K562 (cell line): ENCODE results near the gene SIRT3. TPM values are rescaled to one million over a fixed set of nuclear protein-coding genes. Genes with fewer than 3 reads are reported as not detected.

Experiments used
- ARID2 ChIP-seq: fragments of 450-650 bp; IDR thresholded peaks from 2 replicates; pipeline ENCODE4 v1.6.1; 2017; ENCODE audit warnings: antibody characterized with exemption, mild to moderate bottlenecking
- CCNT2 ChIP-seq: IDR thresholded peaks from 2 replicates; pipeline ENCODE4 v1.6.1; 2011; ENCODE audit warnings: borderline replicate concordance, low read depth, mild to moderate bottlenecking, moderate library complexity, mixed read lengths, low read length; ENCODE audit not compliant: insufficient read length; ENCODE audit errors: extremely low read depth
- E2F3 ChIP-seq: fragments of 250-450 bp; sonication (Bioruptor Pico); IDR thresholded peaks from 2 replicates; pipeline ENCODE4 v1.4.0; 2020; ENCODE audit warnings: mild to moderate bottlenecking
- ELF2 ChIP-seq: fragments of 250-450 bp; sonication (Bioruptor Pico); IDR thresholded peaks from 2 replicates; pipeline ENCODE4 v1.5.0; 2021; ENCODE audit warnings: mild to moderate bottlenecking
- GMEB1 ChIP-seq: fragments of 250-450 bp; sonication (Bioruptor Pico); IDR thresholded peaks from 2 replicates; pipeline ENCODE4 v1.4.0; 2020; ENCODE audit warnings: mild to moderate bottlenecking
- HMBOX1 ChIP-seq: sonication (generic); IDR thresholded peaks from 2 replicates; pipeline ENCODE4 v1.6.1; 2016
- HNRNPLL ChIP-seq: fragments of 200-400 bp; formaldehyde crosslinking; IDR thresholded peaks from 2 replicates; pipeline ENCODE4 v1.6.1; 2017; ENCODE audit warnings: low read length, low read depth, mild to moderate bottlenecking; ENCODE audit not compliant: poor library complexity, severe bottlenecking
- IRF9 ChIP-seq: fragments of 450-650 bp; IDR thresholded peaks from 2 replicates; pipeline ENCODE4 v1.6.1; 2016; ENCODE audit warnings: missing biosample characterization, missing genetic modification characterization
- KLF6 ChIP-seq: fragments of 250-450 bp; sonication (Bioruptor Pico); IDR thresholded peaks from 2 replicates; pipeline ENCODE4 v1.4.0; 2020; ENCODE audit warnings: mild to moderate bottlenecking, moderate library complexity, borderline replicate concordance
- NBN ChIP-seq: fragments of 450-650 bp; IDR thresholded peaks from 2 replicates; pipeline ENCODE4 v1.6.1; 2016; ENCODE audit warnings: low read depth, mild to moderate bottlenecking
- NFIX ChIP-seq: fragments of 250-450 bp; sonication (Bioruptor Pico); IDR thresholded peaks from 2 replicates; pipeline ENCODE4 v1.4.0; 2020; ENCODE audit warnings: low read depth, mild to moderate bottlenecking, moderate library complexity
- PCBP1 ChIP-seq: fragments of 200-400 bp; formaldehyde crosslinking; IDR thresholded peaks from 2 replicates; pipeline ENCODE4 v1.6.1; 2018; ENCODE audit warnings: mild to moderate bottlenecking, low read depth, low read length; ENCODE audit not compliant: poor library complexity, severe bottlenecking
- RB1 ChIP-seq: fragments of 450-650 bp; IDR thresholded peaks from 2 replicates; pipeline ENCODE4 v1.6.1; 2017; ENCODE audit warnings: low read depth, mild to moderate bottlenecking
- RBM17 ChIP-seq: fragments of 200-400 bp; formaldehyde crosslinking; IDR thresholded peaks from 2 replicates; pipeline ENCODE4 v1.6.1; 2017; ENCODE audit warnings: low read depth, mild to moderate bottlenecking, low read length, borderline replicate concordance
- RBM25 ChIP-seq: fragments of 200-400 bp; formaldehyde crosslinking; IDR thresholded peaks from 2 replicates; pipeline ENCODE4 v1.6.1; 2018; ENCODE audit warnings: low read length, low read depth, moderate library complexity; ENCODE audit not compliant: severe bottlenecking
- SNIP1 ChIP-seq: fragments of 450-650 bp; IDR thresholded peaks from 2 replicates; pipeline ENCODE4 v1.7.1; 2017; ENCODE audit warnings: low read depth, mild to moderate bottlenecking
- SREBF1 ChIP-seq: fragments of 150-350 bp; IDR thresholded peaks from 2 replicates; pipeline ENCODE4 v1.6.1; 2014; ENCODE audit warnings: antibody characterized with exemption, low read depth, low read length, borderline replicate concordance
- TCF7 ChIP-seq: sonication (generic); IDR thresholded peaks from 2 replicates; pipeline ENCODE4 v1.6.1; 2016; ENCODE audit warnings: antibody characterized with exemption, borderline replicate concordance
- ZFPM2 ChIP-seq: fragments of 250-450 bp; sonication (Bioruptor Pico); IDR thresholded peaks from 2 replicates; pipeline ENCODE4 v1.5.1; 2022; ENCODE audit warnings: mild to moderate bottlenecking
- ZNF586 ChIP-seq: fragments of 450-650 bp; formaldehyde crosslinking; conservative IDR thresholded peaks from 2 replicates; pipeline ENCODE4 v1.4.0; 2020; ENCODE audit warnings: mild to moderate bottlenecking, moderate library complexity
- polyA plus RNA-seq, 8 experiments: library from polyadenylated mRNA; depleted of rRNA in 4 of 8; stranded (reverse) in 5 of 8; unstranded in 3 of 8; fragments of >200 nt; fragmentation: Nextera tagmentation in 2 of 8; fragmentation: Illumina TruSeq in 1 of 8; extraction: Ambion mirVana in 2 of 8; extraction: Trizol in 1 of 8; gene quantifications; 2 replicates each; pipeline versions ENCODE4 v1.2.1 to v1.2.3, GENCODE V29; 2011 to 2014; ENCODE audit warnings: inconsistent platforms in 1 of 8, missing spikeins in 1 of 8
- total RNA-seq, 7 experiments: library from RNA; depleted of rRNA in 6 of 7; stranded (reverse); fragments of >200 nt in 6 of 7; fragmentation: Illumina TruSeq in 2 of 7; extraction: Trizol in 2 of 7; gene quantifications; 2 replicates each; pipeline versions ENCODE4 v1.2.1 to v1.2.3, GENCODE V29; 2011 to 2021; ENCODE audit warnings: low replicate concordance in 1 of 7
- TF ChIP-seq, protein P1 (sequence below): IDR thresholded peaks from 3 replicates; pipeline ENCODE4 v1.6.1; 2011; ENCODE audit warnings: borderline replicate concordance, mild to moderate bottlenecking; ENCODE audit not compliant: insufficient read length, insufficient read depth
- TF ChIP-seq, protein P2 (sequence below): fragments of 250-450 bp; sonication (Bioruptor Pico); IDR thresholded peaks from 2 replicates; pipeline ENCODE4 v1.5.0; 2021

SIRT3 gene
- total and polyA plus RNA-seq, 9 of the 15 experiments (the other 6 are each of a cell fraction or from before 2014, with no cell fraction given), result 1.9 to 27.5 (median 14.5) TPM

DNA sequence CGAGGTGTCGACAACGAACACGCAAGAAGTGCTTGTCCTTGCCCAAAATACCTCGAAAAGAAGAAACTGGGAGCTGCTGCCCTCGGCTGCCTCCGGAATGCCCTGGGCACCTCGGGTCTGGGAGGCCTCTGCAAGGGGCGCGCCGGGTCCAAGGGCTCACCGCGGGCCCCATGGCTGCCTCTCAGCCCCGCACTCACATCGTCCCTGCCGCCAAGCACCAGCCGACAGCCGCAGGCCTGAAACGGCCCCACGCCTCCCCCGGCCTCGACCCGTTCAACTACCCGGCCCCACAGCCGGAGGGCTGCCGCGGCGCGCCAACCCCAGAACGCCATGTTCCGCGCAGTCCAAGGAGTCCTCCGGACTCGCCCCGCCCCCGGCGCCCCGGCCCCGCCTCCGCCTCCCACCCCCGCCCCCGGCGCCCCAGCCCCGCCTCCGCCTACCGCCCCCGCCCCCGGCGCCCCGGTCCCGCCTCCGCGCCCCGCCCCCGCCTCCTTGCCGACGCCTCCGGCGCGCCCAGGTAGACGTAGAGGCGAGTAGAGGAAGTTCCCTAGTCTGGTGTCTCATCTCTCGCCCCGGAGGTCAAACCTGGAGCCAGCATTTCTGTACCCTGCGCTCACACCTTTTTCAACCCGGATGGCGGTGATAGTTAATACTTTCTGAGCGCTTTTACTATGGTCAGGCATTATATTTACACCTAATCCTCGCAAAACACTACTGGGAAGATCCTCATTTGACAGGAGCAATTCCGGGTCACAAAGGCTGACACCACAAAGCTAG lies at the start of gene SIRT3 (continued):
- no peak for TF ChIP-seq IRF9 (tag)
- no peak for TF ChIP-seq HNRNPLL
- TF ChIP-seq ARID2, result no peak
- no peak for TF ChIP-seq TCF7
- TF ChIP-seq NFIX (CRISPR knock-in tag), result no peak
- no peak for TF ChIP-seq PCBP1
- TF ChIP-seq NBN, result peak; percentile 90; the same call in 1 of the 2 replicates
- no peak for TF ChIP-seq SNIP1
- peak; percentile 66 for TF ChIP-seq CCNT2
- TF ChIP-seq SREBF1, result no peak
- TF ChIP-seq ZFPM2, result 0 out of 2 replicates have a peak, but pooled peaks have one; percentile 56
- peak; percentile 60; the same call in 1 of the 2 replicates for TF ChIP-seq RB1
- TF ChIP-seq, protein P1, sequence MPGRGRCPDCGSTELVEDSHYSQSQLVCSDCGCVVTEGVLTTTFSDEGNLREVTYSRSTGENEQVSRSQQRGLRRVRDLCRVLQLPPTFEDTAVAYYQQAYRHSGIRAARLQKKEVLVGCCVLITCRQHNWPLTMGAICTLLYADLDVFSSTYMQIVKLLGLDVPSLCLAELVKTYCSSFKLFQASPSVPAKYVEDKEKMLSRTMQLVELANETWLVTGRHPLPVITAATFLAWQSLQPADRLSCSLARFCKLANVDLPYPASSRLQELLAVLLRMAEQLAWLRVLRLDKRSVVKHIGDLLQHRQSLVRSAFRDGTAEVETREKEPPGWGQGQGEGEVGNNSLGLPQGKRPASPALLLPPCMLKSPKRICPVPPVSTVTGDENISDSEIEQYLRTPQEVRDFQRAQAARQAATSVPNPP, result no peak
- TF ChIP-seq HMBOX1, result no peak
- no peak for TF ChIP-seq RBM25
- no peak for TF ChIP-seq RBM17
- no peak for TF ChIP-seq KLF6 (CRISPR knock-in tag)
- TF ChIP-seq GMEB1, result peak; percentile 30; the same call in 1 of the 2 replicates
- no peak for TF ChIP-seq ZNF586 (CRISPR knock-in tag)
- TF ChIP-seq, protein P2, sequence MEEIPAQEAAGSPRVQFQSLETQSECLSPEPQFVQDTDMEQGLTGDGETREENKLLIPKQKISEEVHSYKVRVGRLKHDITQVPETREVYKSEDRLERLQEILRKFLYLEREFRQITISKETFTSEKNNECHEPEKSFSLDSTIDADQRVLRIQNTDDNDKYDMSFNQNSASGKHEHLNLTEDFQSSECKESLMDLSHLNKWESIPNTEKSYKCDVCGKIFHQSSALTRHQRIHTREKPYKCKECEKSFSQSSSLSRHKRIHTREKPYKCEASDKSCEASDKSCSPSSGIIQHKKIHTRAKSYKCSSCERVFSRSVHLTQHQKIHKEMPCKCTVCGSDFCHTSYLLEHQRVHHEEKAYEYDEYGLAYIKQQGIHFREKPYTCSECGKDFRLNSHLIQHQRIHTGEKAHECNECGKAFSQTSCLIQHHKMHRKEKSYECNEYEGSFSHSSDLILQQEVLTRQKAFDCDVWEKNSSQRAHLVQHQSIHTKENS (CRISPR knock-in tag), result no peak
- peak; percentile 45; the same call in 1 of the 2 replicates for TF ChIP-seq ELF2
- peak; percentile 52; the same call in 1 of the 2 replicates for TF ChIP-seq E2F3
